HG02759 (cell line): Measurements from ENCODE around the gene MLH3.

Experiments
- ATAC-seq: cut with Tn5 transposase; IDR thresholded peaks from one replicate; pipeline ENCODE4 v1.9.1; 2021; ENCODE audit warnings: mild to moderate bottlenecking, moderate library complexity; ENCODE audit not compliant: unreplicated experiment

MLH3 gene

GRCh38 chr14:75067212-75067611, 15.9 kb upstream of the MLH3 start:
- no peak for ATAC-seq

DNA sequence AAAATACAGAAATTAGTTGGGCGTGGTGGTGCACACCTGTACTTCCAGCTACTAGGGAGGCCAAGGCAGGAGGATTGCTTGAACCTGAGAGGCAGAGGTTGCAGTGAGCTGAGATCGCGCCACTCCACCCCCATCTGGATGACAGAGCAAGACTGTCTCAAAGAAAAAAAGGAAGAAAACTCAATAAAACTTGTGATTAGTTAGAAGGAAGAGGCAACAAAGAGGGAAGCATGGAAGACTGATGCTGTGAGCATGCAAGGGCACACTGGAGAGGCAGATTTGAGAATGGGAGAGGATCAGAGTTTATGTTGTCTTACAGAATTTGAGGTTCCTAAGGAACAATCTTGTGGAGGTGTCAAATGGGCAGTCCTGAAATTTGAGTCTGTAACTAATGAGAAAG, 15.4 kb upstream of the MLH3 start:
- ATAC-seq: no peak

- peak; percentile 22 for ATAC-seq
Observed at GRCh38 chr14:75064205-75064567, 12.9 kb upstream of the MLH3 start.

DNA sequence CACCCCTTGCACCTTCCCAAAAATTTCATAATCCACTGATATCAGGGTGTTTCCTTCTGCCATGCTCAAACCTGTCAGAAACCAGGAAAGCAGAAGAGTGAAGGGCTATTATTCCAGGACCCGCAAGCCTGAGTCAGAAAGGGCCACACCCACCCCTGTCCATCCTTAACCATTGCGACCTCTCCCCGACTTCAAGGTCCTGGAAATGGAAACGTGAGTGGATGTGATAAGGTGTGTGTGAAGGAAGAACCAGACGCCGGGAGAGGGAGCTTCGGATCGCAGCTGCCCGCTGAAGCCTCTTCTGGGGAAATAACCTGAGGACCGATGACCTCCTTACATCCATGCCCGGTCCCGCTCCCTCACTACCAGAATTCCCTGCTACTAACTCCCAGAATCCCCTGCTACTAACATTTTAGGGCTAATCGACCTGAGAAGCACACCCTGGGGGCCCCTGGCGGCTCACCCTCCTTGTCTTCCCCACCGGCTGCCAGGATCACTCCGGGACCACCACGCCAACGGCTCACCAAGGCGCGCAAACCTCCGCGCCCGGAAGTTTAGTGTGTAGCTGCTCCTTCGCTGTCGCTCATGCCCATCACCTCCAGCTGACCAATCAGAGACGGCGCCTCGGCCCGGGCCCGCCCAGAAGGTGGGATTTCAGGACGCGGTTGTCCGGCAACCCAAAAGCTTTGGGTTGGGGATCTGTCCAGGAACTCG, 12.4 kb upstream of the MLH3 start, which contains the start of gene ACYP1:
Gene ACYP1 (minus strand): TSS at position 534 of the 714 bp plus-strand sequence. CDS start 471 bp downstream, at position 63.
- peak; percentile 98 for ATAC-seq

DNA sequence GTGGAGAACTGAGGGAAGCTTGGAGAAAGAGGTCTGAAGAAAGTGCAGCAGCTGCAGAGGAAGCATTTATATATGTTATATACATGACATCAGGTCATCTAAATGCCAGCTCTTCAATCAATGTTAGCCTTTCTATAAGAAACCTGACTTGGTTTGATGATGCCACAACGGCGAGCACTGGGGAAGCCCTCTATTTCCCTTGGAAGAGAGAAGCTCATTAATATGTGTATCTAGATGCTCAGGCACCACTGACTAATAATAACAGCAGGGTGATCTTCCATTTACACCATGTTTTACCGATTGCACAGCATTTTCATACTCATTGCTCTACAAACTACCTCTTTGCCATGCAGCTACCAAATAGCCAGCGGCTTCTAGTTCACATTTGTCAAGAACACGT, 11.7 kb upstream of the MLH3 start:
- no peak for ATAC-seq

DNA sequence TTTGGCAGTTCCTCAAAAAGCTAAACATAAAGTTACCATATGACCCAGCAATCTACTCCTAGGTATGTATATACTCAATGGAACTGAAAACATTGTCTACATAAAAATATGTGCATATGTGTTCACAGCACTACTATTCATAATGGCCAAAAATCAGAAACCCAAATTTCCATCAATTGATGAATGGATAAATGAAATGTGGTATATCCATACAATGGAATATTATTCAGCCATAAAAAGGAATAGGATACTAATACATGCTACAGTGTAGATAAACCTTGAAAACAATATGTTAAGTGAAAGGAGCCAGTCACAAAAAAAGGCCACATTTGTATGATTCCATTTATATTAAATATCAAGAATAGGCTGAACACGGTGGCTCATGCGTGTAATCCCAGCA, 9.2 kb upstream of the MLH3 start:
- ATAC-seq: no peak

GRCh38 chr14:75059642-75060041, 8.4 kb upstream of the MLH3 start:
- ATAC-seq: no peak

DNA sequence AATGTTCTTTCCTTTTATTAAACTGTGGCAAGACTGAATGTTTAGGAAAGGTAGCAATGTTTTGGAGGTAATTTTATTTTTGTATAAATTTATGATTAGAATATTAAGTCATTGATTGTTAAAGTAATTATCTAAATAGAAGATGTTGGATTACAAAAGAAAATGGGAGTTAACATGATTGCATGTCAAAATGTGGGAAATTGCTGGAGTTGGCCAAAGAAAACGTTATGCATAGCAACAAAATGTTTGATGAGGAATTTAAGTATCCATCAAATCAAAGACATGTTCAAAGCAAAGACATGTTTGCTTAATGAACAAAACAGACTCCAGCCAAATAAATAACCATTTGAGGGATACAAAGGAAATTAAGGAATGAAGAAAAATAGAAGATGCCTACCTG, 3.2 kb upstream of the MLH3 start:
- no peak for ATAC-seq

- ATAC-seq: no peak
Observed at GRCh38 chr14:75053396-75054291, 2.4 kb upstream of the MLH3 start.

- ATAC-seq: no peak
Observed at GRCh38 chr14:75051556-75051899, 261 bp upstream of the MLH3 start.

DNA sequence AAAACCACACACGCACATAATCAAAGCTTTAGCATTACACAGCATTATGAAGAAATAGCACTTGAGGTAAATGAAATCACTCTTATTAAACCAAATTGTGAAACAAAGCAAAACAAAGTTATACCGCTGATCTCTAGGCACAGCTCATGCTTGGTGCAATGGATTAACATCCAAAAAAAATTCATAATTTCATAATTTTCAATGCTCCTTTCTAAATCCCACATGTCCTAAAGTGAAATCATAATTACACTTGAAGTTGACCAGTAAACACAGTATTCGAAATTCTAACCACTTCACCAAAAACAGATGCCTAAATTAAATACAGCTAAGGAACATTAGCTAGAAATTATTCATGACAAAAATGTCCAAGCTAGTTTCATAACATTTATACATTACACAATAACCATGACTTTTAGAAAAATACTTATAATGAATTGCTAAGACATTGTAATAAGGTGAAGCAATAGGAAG, 1.5 kb downstream of the MLH3 start:
- ATAC-seq: no peak

DNA sequence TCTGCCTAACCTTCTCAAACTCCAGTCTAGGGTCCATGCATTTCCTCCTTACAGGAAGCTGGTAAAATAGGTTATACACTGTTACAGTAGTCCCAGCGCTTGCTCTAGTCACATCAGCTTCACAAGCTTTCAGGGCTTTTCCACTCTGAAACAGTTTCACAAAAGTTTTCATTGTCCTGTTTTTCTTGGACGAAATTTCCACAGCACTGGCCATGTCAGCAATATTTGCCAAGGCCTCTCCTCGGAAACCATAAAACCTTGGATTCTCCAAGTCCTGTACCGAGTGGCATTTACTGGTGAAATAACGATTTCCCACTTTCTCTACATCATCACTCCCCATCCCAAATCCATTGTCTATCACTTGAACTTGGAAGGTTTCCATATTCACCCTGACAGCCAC, 2.1 kb downstream of the MLH3 start:
- no peak for ATAC-seq

- no peak for ATAC-seq
Observed at GRCh38 chr14:75048101-75048500, 3.2 kb downstream of the MLH3 start.

- ATAC-seq: no peak
Observed at GRCh38 chr14:75047506-75047905, 3.8 kb downstream of the MLH3 start.

- ATAC-seq: no peak
Observed at GRCh38 chr14:75046899-75047298, 4.4 kb downstream of the MLH3 start.

DNA sequence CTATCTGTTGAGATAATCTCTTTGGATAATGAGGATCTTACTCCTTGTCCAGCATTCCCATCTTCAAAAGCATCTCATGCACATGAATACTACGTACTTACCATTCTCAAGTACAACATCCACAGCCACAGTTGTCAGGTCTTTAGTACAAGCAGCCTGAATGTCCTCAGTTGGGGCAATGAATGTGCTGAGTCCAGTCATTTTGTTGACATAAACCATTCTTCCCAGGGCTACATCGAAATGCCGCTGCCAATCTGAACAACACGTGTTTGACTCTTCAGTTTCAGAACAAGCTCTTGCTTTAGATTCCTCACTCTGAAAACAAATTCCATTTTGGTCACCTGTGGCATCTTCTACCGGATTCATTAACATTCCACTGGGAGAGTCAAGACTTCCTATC, 5.0 kb downstream of the MLH3 start:
- no peak for ATAC-seq

DNA sequence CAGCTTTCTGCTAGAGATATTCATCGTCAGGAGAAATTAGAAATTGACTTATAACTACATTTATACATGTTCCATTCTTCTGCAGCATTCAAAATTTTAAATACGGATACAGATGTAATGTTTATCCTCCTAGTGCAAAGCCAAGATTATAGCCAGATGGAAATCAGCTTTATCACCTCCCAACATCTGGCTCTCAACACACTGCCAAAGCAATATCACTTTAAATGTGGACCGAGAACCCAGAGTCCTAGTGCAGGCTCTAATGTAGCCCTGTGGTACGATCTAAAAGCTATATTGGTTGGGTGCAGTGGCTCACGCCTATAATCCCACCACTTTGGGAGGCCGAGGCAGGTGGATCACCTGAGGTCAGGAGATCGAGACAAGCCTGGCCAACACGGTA, 6.5 kb downstream of the MLH3 start:
- ATAC-seq: no peak

- no peak for ATAC-seq
Observed at GRCh38 chr14:75044322-75044721, 6.9 kb downstream of the MLH3 start.

DNA sequence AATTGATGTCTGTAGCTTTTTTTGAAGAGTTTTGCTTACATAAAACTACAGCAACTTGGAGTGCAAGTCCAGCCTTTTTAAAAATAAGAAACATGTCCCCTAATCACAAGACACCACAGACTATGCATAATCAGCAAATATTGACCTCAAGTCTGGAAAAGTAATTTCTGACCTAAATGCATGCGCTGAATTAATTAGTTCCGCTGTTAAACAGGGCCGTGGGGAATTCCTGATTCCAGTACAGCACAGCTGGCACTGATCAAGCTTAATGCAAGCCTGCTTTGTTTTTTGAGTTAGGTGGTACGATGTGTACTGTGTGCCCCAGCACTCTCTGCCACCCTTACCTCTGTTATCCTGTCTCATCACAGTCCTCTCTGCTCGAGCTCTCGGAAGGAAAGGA, 9.2 kb downstream of the MLH3 start:
- no peak for ATAC-seq

GRCh38 chr14:75041613-75042012, 9.7 kb downstream of the MLH3 start:
- ATAC-seq: no peak

GRCh38 chr14:75040959-75041358, 10.3 kb downstream of the MLH3 start:
- no peak for ATAC-seq

- ATAC-seq: no peak
Observed at GRCh38 chr14:75040507-75040906, 10.8 kb downstream of the MLH3 start.
